Measurements from ENCODE around the gene FRK. TPM values are rescaled to one million over a fixed set of nuclear protein-coding genes. Genes with fewer than 3 reads are reported as not detected.

Gene FRK
- total RNA-seq, 2 experiments from 2014 or later, result 0.02 TPM

DNA sequence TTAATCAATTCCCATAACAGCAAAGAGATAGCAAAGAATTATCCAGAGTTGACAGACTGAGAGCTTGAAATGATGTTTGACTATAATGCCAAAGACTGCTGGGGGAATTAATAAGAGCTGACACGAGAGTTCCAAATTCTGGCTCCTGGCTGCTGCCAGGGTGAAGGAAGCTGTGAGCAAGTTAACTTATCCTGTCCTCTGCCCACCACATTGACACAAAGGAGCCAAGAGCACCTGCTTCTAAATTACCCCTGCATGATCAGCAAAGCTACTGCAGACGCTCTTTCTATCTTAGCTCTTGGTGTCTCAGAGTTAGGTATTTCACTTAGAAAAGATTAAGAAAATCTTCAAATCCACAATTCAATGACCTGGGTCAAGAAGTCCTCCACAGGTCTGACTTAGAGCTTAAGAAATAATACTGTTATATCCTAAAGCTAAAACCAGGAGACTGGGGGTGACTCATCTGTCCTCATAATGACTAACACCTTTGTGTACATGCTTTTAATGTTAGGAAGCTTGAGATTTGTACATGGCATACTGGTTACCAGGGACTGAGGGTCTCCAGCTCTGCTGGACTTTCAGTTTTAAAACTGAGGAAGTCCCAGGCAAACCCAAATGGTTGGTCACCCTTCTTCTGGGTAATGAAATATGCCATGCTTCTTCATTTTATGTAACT is 13.2 kb upstream of the FRK start:
- no peaks in the 10 kb centered on the region for H3K4me1 Mint-ChIP-seq (ENCODE audit: low read depth)
- CTCF ChIA-PET, result interaction anchor here (1.2 kb wide), 1 partner anchor 23 kb away, joined by 4 read pairs; no protein-coding TSS in a partner anchor
- intact Hi-C loops (cut with micrococcal nuclease), result no loop called here
- DNase-seq, result no peak
- POLR2A ChIA-PET, result interaction anchor here (0.5 kb wide), 1 partner anchor 29 kb away, joined by 3 read pairs; no protein-coding TSS in a partner anchor
- H3K27ac Mint-ChIP-seq, result no peak overlapping the region
- no peaks in the 10 kb centered on the region for H3K9me3 Mint-ChIP-seq
- no peaks in the 10 kb centered on the region for H3K36me3 Mint-ChIP-seq
- H3K27me3 Mint-ChIP-seq, result peaks cover 6% of the 10 kb centered on the region
- H3K4me3 Mint-ChIP-seq, result no peak overlapping the region

DNA sequence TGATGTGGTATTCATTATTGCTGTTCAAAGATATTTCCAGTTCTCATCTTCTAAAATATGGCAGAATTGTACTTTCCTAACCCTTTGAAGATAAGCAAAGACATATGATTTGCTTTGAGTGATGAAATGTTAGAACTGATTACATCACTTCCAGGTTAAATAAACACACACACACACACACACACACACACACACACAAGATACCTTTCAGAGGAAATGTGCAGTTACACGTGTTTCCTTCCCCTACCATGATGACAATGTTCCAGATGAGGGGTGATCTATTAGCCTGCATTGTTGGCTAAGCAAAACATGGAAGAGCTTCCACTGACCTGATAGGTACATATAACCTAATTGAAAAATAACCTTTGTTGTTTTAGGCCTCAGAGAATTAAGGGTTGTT is 11.7 kb upstream of the FRK start:
- H3K36me3 Mint-ChIP-seq, result no peaks in the 10 kb centered on the region
- DNase-seq, result no peak
- no peaks in the 10 kb centered on the region for H3K9me3 Mint-ChIP-seq
- intact Hi-C loops (cut with micrococcal nuclease), result no loop called here
- POLR2A ChIA-PET, result no interaction called here
- no peak overlapping the region for H3K27ac Mint-ChIP-seq
- CTCF ChIA-PET, result no interaction called here
- no peak overlapping the region for H3K4me3 Mint-ChIP-seq
- peaks cover 2% of the 10 kb centered on the region for H3K27me3 Mint-ChIP-seq
- H3K4me1 Mint-ChIP-seq (ENCODE audit: low read depth), result no peaks in the 10 kb centered on the region

DNA sequence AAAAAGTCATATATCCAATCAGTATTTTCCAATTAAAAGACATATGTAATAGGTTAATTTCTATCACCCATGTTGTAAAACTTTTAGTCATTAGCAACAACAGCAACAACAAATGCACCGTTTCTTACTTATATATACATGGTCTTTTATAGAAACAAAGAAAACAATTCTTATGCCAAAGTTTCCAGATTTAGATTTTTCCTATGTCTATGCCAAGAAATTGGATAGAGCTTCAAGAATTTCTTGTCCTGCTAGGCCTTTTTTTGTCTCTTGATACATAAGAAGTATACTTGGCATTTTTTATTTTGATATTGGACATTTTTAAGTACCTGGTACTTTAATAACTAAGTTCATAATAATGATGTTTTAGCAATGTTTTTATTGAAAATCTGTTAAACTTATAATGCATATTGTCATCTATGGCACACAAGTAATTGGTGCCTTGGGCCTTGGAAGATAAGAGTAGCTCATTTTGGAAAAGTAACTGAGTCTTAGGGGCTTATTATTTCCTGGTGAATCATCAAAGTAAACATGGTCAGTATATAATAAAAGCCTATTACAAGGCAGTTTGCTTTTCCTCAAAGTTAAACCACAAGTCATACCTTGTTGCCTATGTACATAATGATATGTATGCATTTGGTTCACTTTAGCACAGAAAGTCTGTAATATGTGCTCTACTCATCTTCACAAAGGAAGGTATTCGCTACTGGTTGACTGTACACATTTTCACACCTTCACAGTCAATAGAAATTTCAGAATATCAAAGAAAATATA is 10.1 kb upstream of the FRK start:
- no peaks in the 10 kb centered on the region for H3K4me1 Mint-ChIP-seq (ENCODE audit: low read depth)
- intact Hi-C loops (cut with micrococcal nuclease), result no loop called here
- no peak overlapping the region for H3K4me3 Mint-ChIP-seq
- peaks cover 2% of the 10 kb centered on the region for H3K27me3 Mint-ChIP-seq
- POLR2A ChIA-PET, result no interaction called here
- no peaks in the 10 kb centered on the region for H3K9me3 Mint-ChIP-seq
- no peaks in the 10 kb centered on the region for H3K36me3 Mint-ChIP-seq
- H3K27ac Mint-ChIP-seq, result no peak overlapping the region
- CTCF ChIA-PET, result interaction anchor here (2.4 kb wide), 1 partner anchor 42 kb away, joined by 9 read pairs; no protein-coding TSS in a partner anchor
- DNase-seq, result no peak

DNA sequence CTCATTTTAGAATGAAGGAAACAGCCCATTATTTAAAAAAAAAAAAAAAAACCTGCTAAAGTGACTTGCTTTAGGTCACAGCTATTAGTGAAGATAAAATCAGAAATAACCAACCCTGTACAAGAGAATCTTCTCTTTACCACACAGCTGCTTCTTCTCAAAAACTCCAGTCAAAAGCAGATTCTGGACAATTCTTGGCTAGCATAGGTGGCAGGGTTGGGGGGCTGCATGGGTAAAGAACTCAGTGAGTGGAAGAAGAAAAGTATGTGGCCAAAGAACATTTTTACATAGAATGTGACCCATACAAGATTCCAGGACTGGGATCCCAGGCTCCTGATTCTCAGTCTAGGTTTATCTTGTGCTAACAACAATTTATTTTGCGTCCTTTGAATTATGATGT is 9.4 kb upstream of the FRK start:
- Mint-ChIP-seq H3K4me3 (no peak overlapping the region), H3K27ac (no peak overlapping the region), H3K9me3 (no peaks in the 10 kb centered on the region), H3K27me3 (peaks cover 2% of the 10 kb centered on the region), H3K36me3 (no peaks in the 10 kb centered on the region), H3K4me1 (ENCODE audit: low read depth) (no peaks in the 10 kb centered on the region)
- ChIA-PET CTCF (interaction anchor here (2.4 kb wide), 1 partner anchor 42 kb away, joined by 9 read pairs; no protein-coding TSS in a partner anchor), POLR2A (no interaction called here)
- intact Hi-C loops (cut with micrococcal nuclease), result no loop called here
- DNase-seq, result no peak

DNA sequence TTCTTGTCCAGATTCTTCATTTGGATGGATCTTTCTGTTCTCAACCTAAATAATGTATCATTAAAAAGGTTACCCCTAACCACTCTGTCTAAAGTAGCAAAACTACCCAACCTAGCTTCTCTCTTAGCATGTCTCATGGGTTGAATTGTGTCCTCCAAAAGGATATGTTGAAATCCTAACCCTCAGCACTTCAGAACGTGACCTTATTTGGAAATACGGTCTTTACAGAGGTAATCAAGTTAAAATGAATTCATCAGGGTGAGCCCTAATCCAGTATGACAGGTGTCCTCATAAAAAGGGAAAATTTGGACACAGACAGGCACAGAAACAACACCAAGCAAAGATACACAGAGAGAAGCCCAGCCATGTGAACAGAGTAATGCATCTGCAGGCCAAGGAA is 6.1 kb upstream of the FRK start:
- ChIA-PET POLR2A (no interaction called here), CTCF (no interaction called here)
- intact Hi-C loops (cut with micrococcal nuclease), result no loop called here
- Mint-ChIP-seq H3K4me1 (ENCODE audit: low read depth) (no peaks in the 10 kb centered on the region), H3K27me3 (peaks cover 2% of the 10 kb centered on the region), H3K36me3 (no peaks in the 10 kb centered on the region), H3K9me3 (no peaks in the 10 kb centered on the region), H3K27ac (no peak overlapping the region), H3K4me3 (no peak overlapping the region)
- no peak for DNase-seq

DNA sequence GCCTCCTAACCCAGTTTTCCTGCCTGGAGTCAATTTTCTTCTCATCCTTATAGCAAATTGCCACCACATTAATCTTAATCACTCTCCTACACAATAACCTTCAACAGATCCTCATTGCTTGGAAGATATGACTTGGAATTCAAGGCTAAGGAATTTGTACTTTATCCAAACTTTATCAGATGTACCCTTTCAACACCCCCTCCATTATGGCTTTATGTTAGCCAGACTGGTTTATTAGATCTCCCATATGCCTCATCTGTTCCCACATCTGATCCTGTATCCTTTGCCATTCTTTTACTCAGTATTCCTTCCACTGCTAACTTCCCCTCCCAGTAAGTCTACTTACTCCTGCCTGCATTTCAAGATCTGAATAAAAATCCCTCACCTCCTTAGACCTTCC is 4.0 kb upstream of the FRK start:
- POLR2A ChIA-PET, result no interaction called here
- Mint-ChIP-seq H3K4me1 (ENCODE audit: low read depth) (no peaks in the 10 kb centered on the region), H3K4me3 (no peak overlapping the region), H3K27me3 (peaks cover 5% of the 10 kb centered on the region), H3K36me3 (no peaks in the 10 kb centered on the region), H3K9me3 (no peaks in the 10 kb centered on the region), H3K27ac (no peak overlapping the region)
- DNase-seq, result no peak
- CTCF ChIA-PET, result no interaction called here
- intact Hi-C loops (cut with micrococcal nuclease), result no loop called here

DNA sequence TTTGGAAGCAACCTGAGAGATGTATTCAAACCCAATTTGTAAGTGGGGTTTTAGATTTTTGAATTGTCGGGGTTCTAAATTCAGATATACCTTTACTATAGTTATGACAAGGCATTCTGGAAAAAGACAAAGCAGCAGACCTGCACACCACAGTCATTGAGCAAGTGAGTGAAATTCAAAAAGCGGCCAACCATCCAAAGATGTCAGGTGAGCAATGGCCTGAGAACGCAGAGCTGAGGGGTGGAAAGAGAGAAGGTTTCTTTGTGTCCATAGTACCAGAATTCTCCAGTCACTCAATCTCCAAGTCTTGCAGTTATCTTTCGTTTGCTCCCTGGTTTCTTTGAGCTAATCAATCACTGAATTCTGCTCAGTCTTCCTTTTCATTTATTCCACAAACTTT is 1.8 kb upstream of the FRK start:
- ChIA-PET CTCF (no interaction called here), POLR2A (no interaction called here)
- Mint-ChIP-seq H3K4me1 (ENCODE audit: low read depth) (no peaks in the 10 kb centered on the region), H3K9me3 (no peaks in the 10 kb centered on the region), H3K4me3 (no peak overlapping the region), H3K27ac (no peak overlapping the region), H3K27me3 (peaks cover 4% of the 10 kb centered on the region), H3K36me3 (no peaks in the 10 kb centered on the region)
- intact Hi-C loops (cut with micrococcal nuclease), result no loop called here
- DNase-seq, result no peak

DNA sequence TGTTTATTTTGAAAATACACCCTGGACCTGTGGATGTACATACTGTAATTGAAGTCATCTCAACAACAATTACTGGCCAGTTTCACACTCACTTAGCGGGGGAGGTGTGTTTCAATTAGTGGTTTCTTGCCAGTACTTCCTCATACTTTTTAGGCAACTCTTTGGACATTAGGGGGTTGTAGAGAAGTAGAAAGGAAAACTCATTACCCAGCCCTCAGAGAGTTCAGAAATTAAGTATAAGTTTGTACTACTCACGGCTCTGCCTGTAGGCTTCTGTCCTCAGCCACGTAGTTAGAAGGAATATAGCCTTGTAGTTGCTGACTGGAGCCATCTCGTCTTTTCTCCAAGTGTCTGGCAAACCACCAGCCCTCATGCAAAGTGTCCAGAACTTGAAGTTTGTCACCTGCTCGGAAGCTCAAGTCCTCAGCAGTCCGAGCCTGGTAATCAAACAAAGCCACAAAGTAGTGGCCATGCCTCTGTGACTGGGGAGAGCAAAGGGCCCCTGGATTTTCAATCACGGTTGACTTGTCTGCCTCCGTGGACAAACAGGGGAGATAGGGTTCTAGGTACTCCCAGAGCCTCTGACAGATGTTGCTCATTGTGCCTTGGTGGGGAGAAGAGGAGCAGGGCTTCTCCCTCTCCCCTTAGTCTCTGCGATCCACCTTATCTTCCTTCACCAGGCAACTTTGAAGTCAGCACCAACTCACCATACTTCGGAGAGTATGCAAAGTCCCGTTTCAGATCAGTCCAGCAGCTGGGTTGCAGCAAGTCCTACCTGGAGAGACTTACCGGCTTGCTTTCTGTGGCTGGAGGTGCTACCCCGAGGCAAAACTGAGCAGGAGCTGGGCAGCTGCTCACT is 749 bp downstream of the FRK start:
- Mint-ChIP-seq H3K4me3 (no peak overlapping the region), H3K27me3 (peaks cover 7% of the 10 kb centered on the region), H3K9me3 (no peaks in the 10 kb centered on the region), H3K27ac (no peak overlapping the region), H3K4me1 (ENCODE audit: low read depth) (no peaks in the 10 kb centered on the region), H3K36me3 (no peaks in the 10 kb centered on the region)
- intact Hi-C loops (cut with micrococcal nuclease), result no loop called here
- no peak for DNase-seq
- ChIA-PET POLR2A (no interaction called here), CTCF (no interaction called here)

DNA sequence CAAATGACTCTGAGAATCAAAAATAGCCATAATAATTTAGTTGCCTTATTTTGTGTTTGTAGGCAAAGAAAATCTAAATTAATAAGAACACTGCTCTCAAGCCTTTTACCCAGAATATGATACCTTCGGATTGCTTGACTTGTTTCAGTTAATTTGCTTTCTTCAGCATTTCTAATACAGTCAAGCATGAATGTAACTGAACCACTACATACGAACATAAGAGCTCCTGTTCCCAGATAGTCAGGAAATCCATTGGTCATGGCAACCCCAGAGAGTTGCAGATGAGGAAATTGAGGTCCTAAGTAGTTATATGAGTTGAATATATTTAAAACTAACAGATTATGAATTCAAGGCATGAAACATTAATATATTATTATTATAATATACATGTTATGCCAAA is 2.9 kb downstream of the FRK start:
- no peak for DNase-seq
- intact Hi-C loops (cut with micrococcal nuclease), result no loop called here
- ChIA-PET CTCF (no interaction called here), POLR2A (no interaction called here)
- Mint-ChIP-seq H3K27me3 (peaks cover 7% of the 10 kb centered on the region), H3K4me3 (no peak overlapping the region), H3K4me1 (ENCODE audit: low read depth) (no peaks in the 10 kb centered on the region), H3K36me3 (no peaks in the 10 kb centered on the region), H3K9me3 (no peaks in the 10 kb centered on the region), H3K27ac (no peak overlapping the region)

DNA sequence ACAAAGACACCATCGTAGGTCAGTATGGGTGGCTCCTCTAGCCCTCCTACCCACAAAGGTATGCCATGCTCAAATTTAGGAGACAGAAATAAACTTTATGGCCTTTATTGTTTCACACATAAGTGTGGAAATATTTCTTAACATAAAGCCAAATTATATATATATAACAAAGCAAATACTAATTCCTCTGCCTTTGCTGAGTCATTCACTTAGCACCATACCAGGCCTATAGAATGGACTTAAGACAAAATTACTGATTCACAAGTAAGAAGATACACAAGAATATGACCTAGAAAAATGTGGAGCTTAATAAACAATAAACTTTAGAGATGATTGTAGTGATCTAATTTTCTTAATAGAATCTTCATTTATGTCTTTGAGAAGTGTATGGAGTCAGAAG is 5.2 kb downstream of the FRK start:
- Mint-ChIP-seq H3K27ac (no peak overlapping the region), H3K9me3 (no peaks in the 10 kb centered on the region), H3K36me3 (no peaks in the 10 kb centered on the region), H3K4me1 (ENCODE audit: low read depth) (no peaks in the 10 kb centered on the region), H3K4me3 (no peak overlapping the region), H3K27me3 (peaks cover 6% of the 10 kb centered on the region)
- intact Hi-C loops (cut with micrococcal nuclease), result no loop called here
- no peak for DNase-seq
- CTCF ChIA-PET, result no interaction called here
- POLR2A ChIA-PET, result no interaction called here

DNA sequence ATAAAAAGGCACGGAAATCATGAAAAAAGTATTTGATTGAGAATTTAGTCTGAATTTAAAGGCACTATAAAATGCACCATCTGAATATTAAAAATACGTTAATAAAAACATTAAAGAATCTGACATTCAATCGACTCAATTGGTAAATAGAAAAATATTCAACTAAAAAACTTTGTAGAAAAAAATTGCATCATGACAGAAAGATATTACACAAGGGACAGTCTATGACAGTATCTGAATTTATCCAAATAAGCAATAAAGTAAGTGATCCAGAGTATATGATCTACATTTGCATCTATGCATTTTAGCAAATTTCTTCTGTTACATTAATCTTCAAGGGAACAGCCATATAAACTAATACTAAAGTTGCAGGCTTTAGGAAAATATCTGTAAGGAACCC is 9.4 kb downstream of the FRK start:
- no peaks in the 10 kb centered on the region for H3K36me3 Mint-ChIP-seq
- H3K4me3 Mint-ChIP-seq, result no peak overlapping the region

DNA sequence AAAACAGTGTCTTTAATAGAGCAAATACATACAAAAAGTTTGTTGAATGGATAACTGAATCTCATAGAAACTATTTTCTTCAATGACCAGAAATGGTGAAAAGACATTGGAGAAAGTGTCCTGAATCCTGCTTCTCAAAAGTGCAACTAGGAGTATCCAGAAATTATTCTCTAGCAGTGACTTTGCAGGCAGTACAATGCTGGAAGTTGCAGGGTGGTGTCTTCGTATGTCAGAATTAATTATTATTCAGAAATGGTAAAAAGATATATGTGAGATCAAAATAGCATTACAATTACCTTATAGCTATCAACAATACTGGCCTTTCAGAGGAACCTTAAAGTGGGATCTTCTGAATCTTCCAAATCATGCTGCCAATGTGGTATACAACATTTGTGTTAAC is 10.0 kb downstream of the FRK start:
- Mint-ChIP-seq H3K9me3 (no peaks in the 10 kb centered on the region), H3K36me3 (no peaks in the 10 kb centered on the region), H3K4me1 (ENCODE audit: low read depth) (no peaks in the 10 kb centered on the region), H3K27ac (no peak overlapping the region), H3K27me3 (peaks cover 17% of the 10 kb centered on the region), H3K4me3 (no peak overlapping the region)
- CTCF ChIA-PET, result no interaction called here
- POLR2A ChIA-PET, result no interaction called here
- intact Hi-C loops (cut with micrococcal nuclease), result no loop called here
- DNase-seq, result no peak

More for the DNA sequence above, 9.4 kb downstream of the FRK start:
- peaks cover 17% of the 10 kb centered on the region for H3K27me3 Mint-ChIP-seq
- no peak for DNase-seq
- no peaks in the 10 kb centered on the region for H3K4me1 Mint-ChIP-seq (ENCODE audit: low read depth)
- H3K9me3 Mint-ChIP-seq, result no peaks in the 10 kb centered on the region
- intact Hi-C loops (cut with micrococcal nuclease), result no loop called here
- H3K27ac Mint-ChIP-seq, result no peak overlapping the region
- POLR2A ChIA-PET, result no interaction called here
- CTCF ChIA-PET, result no interaction called here
